GM12878 (cell line): Measurements from ENCODE around the gene TNFRSF8. TPM values are rescaled to one million over a fixed set of nuclear protein-coding genes. Genes with fewer than 3 reads are reported as not detected.
A peak's percentile ranks its signal among the peaks of the same experiment; 100 is the strongest.

ENCODE experiments used
- CBX3 ChIP-seq: fragments of 200-600 bp; sonication (generic); IDR thresholded peaks from 2 replicates; pipeline ENCODE4 v1.6.1; 2016; ENCODE audit warnings: low read depth, borderline replicate concordance
- CHD2 ChIP-seq: IDR thresholded peaks from 2 replicates; pipeline ENCODE4 v1.6.1; 2011; ENCODE audit warnings: low read depth, low read length, improper control_type of control experiment, borderline replicate concordance
- EGR1 ChIP-seq, 2 experiments: IDR thresholded peaks; 1 replicate in 1 of 2; 2 replicates in 1 of 2; pipeline ENCODE4 v1.6.1; 2011 to 2012; ENCODE audit warnings: low read depth in 2 of 2, low read length in 2 of 2, borderline replicate concordance in 1 of 2, mild to moderate bottlenecking in 1 of 2, moderate library complexity in 1 of 2
- EP300 ChIP-seq, 2 experiments: fragments of 150-350 bp in 1 of 2; IDR thresholded peaks; 2 replicates each; pipeline ENCODE4 v1.6.1; 2011 to 2012; ENCODE audit warnings: low read depth in 2 of 2, low read length in 2 of 2, borderline replicate concordance in 1 of 2, improper control_type of control experiment in 1 of 2, inconsistent platforms in 1 of 2; ENCODE audit not compliant: control insufficient read depth in 1 of 2
- HDGF ChIP-seq: fragments of 450-650 bp; IDR thresholded peaks from 2 replicates; pipeline ENCODE4 v1.6.1; 2016; ENCODE audit warnings: antibody characterized with exemption
- IKZF1 ChIP-seq: fragments of 450-650 bp; conservative IDR thresholded peaks from 2 replicates; pipeline ENCODE4 v1.6.1; 2017; ENCODE audit warnings: antibody characterized with exemption, mild to moderate bottlenecking
- JUNB ChIP-seq: IDR thresholded peaks from 2 replicates; pipeline ENCODE4 v1.6.1; 2016; ENCODE audit warnings: antibody characterized with exemption, mild to moderate bottlenecking
- LARP7 ChIP-seq: fragments of 450-650 bp; IDR thresholded peaks from 2 replicates; pipeline ENCODE4 v1.6.1; 2017; ENCODE audit warnings: mild to moderate bottlenecking
- MXI1 ChIP-seq: fragments of 150-350 bp; IDR thresholded peaks from 2 replicates; pipeline ENCODE4 v1.6.1; 2011; ENCODE audit warnings: low read depth, mild to moderate bottlenecking, inconsistent platforms, low read length, improper control_type of control experiment
- NBN ChIP-seq: fragments of 450-650 bp; IDR thresholded peaks from 2 replicates; pipeline ENCODE4 v1.6.1; 2016
- NRF1 ChIP-seq: conservative IDR thresholded peaks from 2 replicates; pipeline ENCODE4 v1.6.1; 2011; ENCODE audit warnings: mild to moderate bottlenecking, low read depth, low read length, improper control_type of control experiment
- POLR2AphosphoS5 ChIP-seq: IDR thresholded peaks from 2 replicates; pipeline ENCODE4 v1.6.1; 2011; ENCODE audit warnings: mild to moderate bottlenecking, low read length, inconsistent platforms
- RAD21 ChIP-seq: IDR thresholded peaks from 2 replicates; pipeline ENCODE4 v1.6.1; 2011; ENCODE audit warnings: mild to moderate bottlenecking, low read depth, low read length, moderate library complexity; ENCODE audit not compliant: insufficient read depth
- RFX5 ChIP-seq: IDR thresholded peaks from 2 replicates; pipeline ENCODE4 v1.6.1; 2011; ENCODE audit warnings: low read depth, low read length, improper control_type of control experiment
- SREBF1 ChIP-seq: IDR thresholded peaks from 2 replicates; pipeline ENCODE4 v1.6.1; 2012; ENCODE audit warnings: mild to moderate bottlenecking, low read length
- STAT3 ChIP-seq: IDR thresholded peaks from 2 replicates; pipeline ENCODE4 v1.6.1; 2011; ENCODE audit warnings: low read depth, low read length, improper control_type of control experiment
- SUPT20H ChIP-seq: IDR thresholded peaks from 2 replicates; pipeline ENCODE4 v1.6.1; 2011; ENCODE audit warnings: low read depth, mild to moderate bottlenecking, low read length, moderate library complexity, borderline replicate concordance; ENCODE audit not compliant: control insufficient read depth
- TCF3 ChIP-seq: IDR thresholded peaks from 2 replicates; pipeline ENCODE4 v1.6.1; 2012; ENCODE audit warnings: low read depth, mild to moderate bottlenecking, low read length, borderline replicate concordance; ENCODE audit not compliant: insufficient read depth
- TCF7 ChIP-seq: IDR thresholded peaks from 2 replicates; pipeline ENCODE4 v1.6.1; 2014; ENCODE audit warnings: antibody characterized with exemption, borderline replicate concordance
- polyA plus RNA-seq, 11 experiments: library from polyadenylated mRNA; depleted of rRNA in 4 of 11; unstranded in 6 of 11; stranded (reverse) in 5 of 11; fragments of >200 nt; fragmentation: Nextera tagmentation in 4 of 11; fragmentation: Illumina TruSeq in 1 of 11; extraction: Ambion mirVana in 4 of 11; extraction: Trizol in 1 of 11; gene quantifications; 1 replicate in 1 of 11; 2 replicates in 10 of 11; pipeline versions ENCODE4 v1.2.1 to v1.2.3, GENCODE V29; 2011 to 2016; ENCODE audit warnings: inconsistent platforms in 2 of 11, missing spikeins in 2 of 11, low read depth in 1 of 11
- total RNA-seq, 4 experiments: library from RNA; depleted of rRNA in 3 of 4; stranded (reverse); fragments of >200 nt in 3 of 4; fragmentation: Illumina TruSeq in 1 of 4; extraction: Trizol in 1 of 4; gene quantifications; 2 replicates each; pipeline versions ENCODE4 v1.2.1 to v1.2.3, GENCODE V29; 2013 to 2021
- TF ChIP-seq, protein P1 (sequence below): fragments of 450-650 bp; IDR thresholded peaks from 2 replicates; pipeline ENCODE4 v1.6.1; 2018; ENCODE audit warnings: borderline replicate concordance, mild to moderate bottlenecking; ENCODE audit not compliant: partially characterized antibody
- TF ChIP-seq, protein P2 (sequence below): fragments of 450-650 bp; IDR thresholded peaks from 2 replicates; pipeline ENCODE4 v1.6.1; 2017; ENCODE audit warnings: antibody characterized with exemption, mild to moderate bottlenecking, moderate library complexity
- TF ChIP-seq, protein P3 (sequence below): fragments of 450-650 bp; conservative IDR thresholded peaks from 2 replicates; pipeline ENCODE4 v1.6.1; 2017; ENCODE audit warnings: mild to moderate bottlenecking, moderate library complexity

Gene TNFRSF8
- total and polyA plus RNA-seq, 10 of the 15 experiments (the other 5 are each of a cell fraction or from before 2014, with no cell fraction given), result 9.8 to 114 (median 58.8) TPM

DNA sequence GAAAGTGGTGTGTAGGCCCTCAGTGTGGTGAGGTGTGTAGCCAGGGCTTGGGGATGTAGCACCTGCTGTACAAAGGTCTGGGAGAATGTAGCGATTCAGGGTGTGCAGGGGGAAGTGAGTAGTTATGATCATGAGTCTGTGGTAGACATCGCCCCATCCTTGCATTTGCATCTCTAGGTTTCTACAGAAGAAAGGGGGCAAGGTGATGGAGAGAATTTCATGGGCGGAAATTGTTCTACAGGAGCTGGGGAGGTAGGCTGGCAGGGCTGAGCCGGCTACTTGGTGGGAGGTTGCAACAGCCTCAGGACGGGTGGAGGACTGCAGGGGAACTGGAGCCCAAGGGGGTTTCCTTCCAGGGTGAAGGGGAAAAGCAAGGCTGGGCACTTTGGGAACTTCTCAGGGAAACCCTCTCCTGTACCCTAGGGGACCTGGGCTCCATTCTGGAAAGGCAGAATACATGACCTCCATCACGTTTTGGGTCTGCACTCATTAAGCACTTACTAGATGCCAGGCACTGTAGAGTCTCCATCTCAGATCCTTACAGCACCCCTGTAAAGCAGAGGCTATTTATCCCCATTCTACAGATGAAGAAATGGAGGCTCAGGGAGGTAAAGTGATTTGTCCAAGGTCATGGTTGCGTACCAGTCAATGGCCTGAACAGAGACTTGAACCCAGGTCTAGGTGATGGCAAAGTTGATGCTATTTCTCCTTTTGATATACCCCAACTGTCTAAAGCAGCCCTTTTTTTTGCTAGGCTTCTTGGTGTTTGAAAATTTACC is 89.2 kb downstream of the TNFRSF8 start (continued):
- TF ChIP-seq, protein P1, sequence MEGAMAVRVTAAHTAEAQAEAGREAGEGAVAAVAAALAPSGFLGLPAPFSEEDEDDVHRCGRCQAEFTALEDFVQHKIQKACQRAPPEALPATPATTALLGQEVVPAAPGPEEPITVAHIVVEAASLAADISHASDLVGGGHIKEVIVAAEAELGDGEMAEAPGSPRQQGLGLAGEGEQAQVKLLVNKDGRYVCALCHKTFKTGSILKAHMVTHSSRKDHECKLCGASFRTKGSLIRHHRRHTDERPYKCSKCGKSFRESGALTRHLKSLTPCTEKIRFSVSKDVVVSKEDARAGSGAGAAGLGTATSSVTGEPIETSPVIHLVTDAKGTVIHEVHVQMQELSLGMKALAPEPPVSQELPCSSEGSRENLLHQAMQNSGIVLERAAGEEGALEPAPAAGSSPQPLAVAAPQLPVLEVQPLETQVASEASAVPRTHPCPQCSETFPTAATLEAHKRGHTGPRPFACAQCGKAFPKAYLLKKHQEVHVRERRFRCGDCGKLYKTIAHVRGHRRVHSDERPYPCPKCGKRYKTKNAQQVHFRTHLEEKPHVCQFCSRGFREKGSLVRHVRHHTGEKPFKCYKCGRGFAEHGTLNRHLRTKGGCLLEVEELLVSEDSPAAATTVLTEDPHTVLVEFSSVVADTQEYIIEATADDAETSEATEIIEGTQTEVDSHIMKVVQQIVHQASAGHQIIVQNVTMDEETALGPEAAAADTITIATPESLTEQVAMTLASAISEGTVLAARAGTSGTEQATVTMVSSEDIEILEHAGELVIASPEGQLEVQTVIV, result no peak
- TF ChIP-seq POLR2AphosphoS5, result peak; percentile 72
- peak; percentile 99 for TF ChIP-seq NBN
- no peak for TF ChIP-seq EGR1 (IDR thresholded peaks at IDR 0.05; ENCODE audit: borderline replicate concordance in 1 of 2, low read depth in 2 of 2, low read length in 2 of 2)
- TF ChIP-seq IKZF1, result peak; percentile 89
- TF ChIP-seq TCF3, result peak; percentile 73; the same call in 1 of the 2 replicates
- no peak for TF ChIP-seq RAD21
- TF ChIP-seq NRF1, result no peak
- TF ChIP-seq, protein P2, sequence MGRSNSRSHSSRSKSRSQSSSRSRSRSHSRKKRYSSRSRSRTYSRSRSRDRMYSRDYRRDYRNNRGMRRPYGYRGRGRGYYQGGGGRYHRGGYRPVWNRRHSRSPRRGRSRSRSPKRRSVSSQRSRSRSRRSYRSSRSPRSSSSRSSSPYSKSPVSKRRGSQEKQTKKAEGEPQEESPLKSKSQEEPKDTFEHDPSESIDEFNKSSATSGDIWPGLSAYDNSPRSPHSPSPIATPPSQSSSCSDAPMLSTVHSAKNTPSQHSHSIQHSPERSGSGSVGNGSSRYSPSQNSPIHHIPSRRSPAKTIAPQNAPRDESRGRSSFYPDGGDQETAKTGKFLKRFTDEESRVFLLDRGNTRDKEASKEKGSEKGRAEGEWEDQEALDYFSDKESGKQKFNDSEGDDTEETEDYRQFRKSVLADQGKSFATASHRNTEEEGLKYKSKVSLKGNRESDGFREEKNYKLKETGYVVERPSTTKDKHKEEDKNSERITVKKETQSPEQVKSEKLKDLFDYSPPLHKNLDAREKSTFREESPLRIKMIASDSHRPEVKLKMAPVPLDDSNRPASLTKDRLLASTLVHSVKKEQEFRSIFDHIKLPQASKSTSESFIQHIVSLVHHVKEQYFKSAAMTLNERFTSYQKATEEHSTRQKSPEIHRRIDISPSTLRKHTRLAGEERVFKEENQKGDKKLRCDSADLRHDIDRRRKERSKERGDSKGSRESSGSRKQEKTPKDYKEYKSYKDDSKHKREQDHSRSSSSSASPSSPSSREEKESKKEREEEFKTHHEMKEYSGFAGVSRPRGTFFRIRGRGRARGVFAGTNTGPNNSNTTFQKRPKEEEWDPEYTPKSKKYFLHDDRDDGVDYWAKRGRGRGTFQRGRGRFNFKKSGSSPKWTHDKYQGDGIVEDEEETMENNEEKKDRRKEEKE, result no peak
- no peak for TF ChIP-seq SUPT20H
- TF ChIP-seq CHD2, result peak; percentile 69; the same call in 1 of the 2 replicates
- TF ChIP-seq RFX5, result no peak
- TF ChIP-seq CBX3, result no peak
- peak; percentile 15; the same call in 1 of the 2 replicates for TF ChIP-seq MXI1
- no peak for TF ChIP-seq TCF7
- TF ChIP-seq, protein P3, sequence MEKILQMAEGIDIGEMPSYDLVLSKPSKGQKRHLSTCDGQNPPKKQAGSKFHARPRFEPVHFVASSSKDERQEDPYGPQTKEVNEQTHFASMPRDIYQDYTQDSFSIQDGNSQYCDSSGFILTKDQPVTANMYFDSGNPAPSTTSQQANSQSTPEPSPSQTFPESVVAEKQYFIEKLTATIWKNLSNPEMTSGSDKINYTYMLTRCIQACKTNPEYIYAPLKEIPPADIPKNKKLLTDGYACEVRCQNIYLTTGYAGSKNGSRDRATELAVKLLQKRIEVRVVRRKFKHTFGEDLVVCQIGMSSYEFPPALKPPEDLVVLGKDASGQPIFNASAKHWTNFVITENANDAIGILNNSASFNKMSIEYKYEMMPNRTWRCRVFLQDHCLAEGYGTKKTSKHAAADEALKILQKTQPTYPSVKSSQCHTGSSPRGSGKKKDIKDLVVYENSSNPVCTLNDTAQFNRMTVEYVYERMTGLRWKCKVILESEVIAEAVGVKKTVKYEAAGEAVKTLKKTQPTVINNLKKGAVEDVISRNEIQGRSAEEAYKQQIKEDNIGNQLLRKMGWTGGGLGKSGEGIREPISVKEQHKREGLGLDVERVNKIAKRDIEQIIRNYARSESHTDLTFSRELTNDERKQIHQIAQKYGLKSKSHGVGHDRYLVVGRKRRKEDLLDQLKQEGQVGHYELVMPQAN, result no peak
- TF ChIP-seq SREBF1, result peak; percentile 54; the same call in 1 of the 2 replicates
- TF ChIP-seq HDGF, result peak; percentile 93; the same call in 1 of the 2 replicates
- TF ChIP-seq LARP7, result no peak
- TF ChIP-seq STAT3, result peak; percentile 29; the same call in 1 of the 2 replicates
- TF ChIP-seq JUNB, result no peak
- TF ChIP-seq EP300 (IDR thresholded peaks at IDR 0.05; ENCODE audit: borderline replicate concordance in 1 of 2, control insufficient read depth in 1 of 2, low read depth in 2 of 2, low read length in 2 of 2), result peak; percentile 78 to 86
